HG03135 (cell line): ENCODE results near the gene LEF1.
"Not testable (repeated sequence)": the region's sequence is repeated elsewhere in the genome, so short reads cannot be mapped to it uniquely, and the experiment has no call there.

ENCODE experiments used
- ATAC-seq: cut with Tn5 transposase; IDR thresholded peaks from one replicate; pipeline ENCODE4 v1.9.1; 2021; ENCODE audit warnings: mild to moderate bottlenecking, moderate library complexity; ENCODE audit not compliant: unreplicated experiment

The LEF1 gene

GRCh38 chr4:108042927-108043326, 125.8 kb downstream of the LEF1 start:
- ATAC-seq: no peak

DNA sequence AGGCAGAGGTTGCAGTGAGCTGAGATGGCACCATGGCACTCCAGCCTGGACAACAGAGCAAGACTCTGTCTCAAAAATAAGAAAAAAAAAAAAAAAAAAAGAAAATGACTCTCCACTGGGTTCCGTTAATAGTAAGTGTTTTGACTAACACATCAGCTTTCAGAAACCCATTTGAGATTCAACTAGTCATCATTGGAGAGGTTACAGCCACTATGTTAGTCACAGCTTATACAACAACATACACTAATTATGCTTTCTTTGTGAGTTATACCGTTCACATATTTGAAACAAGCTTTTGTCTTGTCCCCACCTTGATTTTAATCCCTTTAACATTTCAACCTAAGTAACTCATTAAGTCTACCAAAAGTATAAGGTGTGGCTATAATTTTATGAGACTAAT, 130.8 kb downstream of the LEF1 start:
- no peak for ATAC-seq

GRCh38 chr4:108036213-108036612, 132.5 kb downstream of the LEF1 start:
- ATAC-seq: peak; percentile 94

- peak; percentile 34 for ATAC-seq
These were observed 133.0 kb downstream of the LEF1 start for GRCh38 chr4:108035691-108036090.

GRCh38 chr4:108034565-108034964, 134.2 kb downstream of the LEF1 start:
- no peak for ATAC-seq

GRCh38 chr4:108033348-108033747, 135.4 kb downstream of the LEF1 start:
- ATAC-seq: no peak

GRCh38 chr4:108031427-108032083, 137.2 kb downstream of the LEF1 start:
- no peak for ATAC-seq

- ATAC-seq: peak; percentile 96
These were observed 138.4 kb downstream of the LEF1 start for GRCh38 chr4:108030332-108030731.

- ATAC-seq: no peak
These were observed 139.0 kb downstream of the LEF1 start for GRCh38 chr4:108029731-108030130.

DNA sequence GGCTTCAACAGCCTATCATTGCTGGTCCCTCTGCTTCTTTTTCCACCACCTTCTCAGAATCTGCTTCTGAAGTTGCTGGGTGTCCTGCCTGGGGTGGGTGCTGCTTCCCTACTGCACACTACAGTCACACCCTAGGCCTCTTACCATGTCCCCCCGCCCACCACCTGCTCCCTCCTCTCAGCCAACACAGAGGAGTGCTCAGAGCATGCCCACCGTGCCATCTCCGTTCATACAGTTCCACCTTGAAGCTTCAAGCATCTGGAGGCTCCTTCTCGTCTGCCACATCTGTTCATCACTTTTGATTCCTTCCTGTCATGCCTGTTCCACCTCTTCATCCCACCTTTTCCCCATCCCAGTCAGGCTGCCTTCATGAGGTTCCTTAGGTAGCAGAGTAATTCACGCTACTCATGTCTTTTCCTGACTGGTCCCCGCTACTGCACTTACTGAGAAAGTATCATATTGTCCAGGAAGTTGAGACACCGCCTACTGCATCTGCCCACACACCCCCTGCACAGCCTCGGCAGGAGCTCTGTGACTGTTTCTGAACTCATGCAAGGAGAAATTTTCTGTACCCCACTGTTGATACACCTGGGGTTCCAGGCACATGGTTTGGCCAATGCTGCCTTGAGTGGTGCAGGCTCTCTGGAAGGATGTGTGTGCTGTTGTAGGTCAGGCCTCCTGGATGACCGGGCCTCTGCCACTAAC, 139.6 kb downstream of the LEF1 start:
- ATAC-seq: no peak

- no peak for ATAC-seq
These were observed 143.9 kb downstream of the LEF1 start for GRCh38 chr4:108024878-108025165.

DNA sequence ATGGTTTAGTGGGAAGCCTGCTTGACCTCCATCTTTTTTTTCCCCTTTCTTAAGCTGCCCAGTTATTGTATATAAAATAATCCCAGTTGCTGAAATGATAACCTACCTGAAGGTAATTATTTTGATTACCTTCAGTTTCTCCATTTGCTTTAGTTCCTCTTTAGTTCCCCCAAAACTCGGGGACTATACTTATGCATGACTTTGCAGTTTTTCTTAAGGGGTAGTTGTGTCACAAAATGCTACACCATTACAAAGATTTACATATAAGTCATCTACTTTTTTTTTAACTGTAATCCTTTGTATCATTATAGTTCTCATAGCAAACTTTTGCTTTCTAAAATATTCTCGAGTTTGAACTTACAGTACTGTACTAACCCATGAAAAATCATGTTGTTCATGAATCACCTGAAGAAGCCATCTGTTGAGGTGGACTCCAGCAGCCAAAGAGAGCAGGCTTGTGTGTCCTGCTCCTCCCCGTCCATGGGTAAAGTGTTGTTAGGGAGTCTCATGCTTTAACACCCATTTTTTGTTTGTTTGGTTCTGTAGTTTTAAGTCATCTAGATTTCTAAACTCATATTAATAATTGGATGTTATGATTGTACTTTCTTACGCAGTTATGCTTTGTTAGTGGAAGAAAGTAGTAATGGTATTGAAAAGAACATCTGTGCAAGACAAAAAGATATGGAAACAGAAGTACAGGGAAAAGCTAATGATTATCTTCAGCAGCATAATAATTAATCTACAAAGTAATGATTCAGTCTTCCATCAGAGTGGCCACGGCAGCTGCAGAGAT, 144.5 kb downstream of the LEF1 start:
- ATAC-seq: no peak

GRCh38 chr4:108018884-108019187, 149.9 kb downstream of the LEF1 start:
- no peak for ATAC-seq

GRCh38 chr4:108018040-108018883, 150.5 kb downstream of the LEF1 start:
- ATAC-seq: peak; percentile 70

- no peak for ATAC-seq
These were observed 154.8 kb downstream of the LEF1 start for GRCh38 chr4:108013955-108014354.

DNA sequence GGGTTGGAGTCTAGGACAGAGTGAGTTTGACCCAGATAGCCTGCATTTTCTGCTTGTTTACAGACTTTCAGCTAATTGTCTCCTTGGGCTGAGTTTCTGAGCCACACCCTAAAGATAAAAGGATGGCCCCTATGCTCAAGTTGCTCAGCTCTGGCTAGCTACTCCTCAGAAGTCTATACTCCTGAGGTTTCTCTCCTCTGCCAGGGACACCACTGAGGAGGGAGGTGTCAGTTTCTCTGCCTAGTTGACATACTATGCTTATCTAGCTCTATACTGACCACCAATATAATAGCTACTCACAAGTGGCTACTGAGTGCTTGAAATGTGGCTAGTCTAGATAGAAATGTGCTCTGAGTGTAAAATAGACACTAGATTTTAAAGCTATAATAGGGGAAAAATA, 155.4 kb downstream of the LEF1 start:
- ATAC-seq: no peak

- ATAC-seq: not testable (repeated sequence)
These were observed 156.3 kb downstream of the LEF1 start for GRCh38 chr4:108012382-108012781.

DNA sequence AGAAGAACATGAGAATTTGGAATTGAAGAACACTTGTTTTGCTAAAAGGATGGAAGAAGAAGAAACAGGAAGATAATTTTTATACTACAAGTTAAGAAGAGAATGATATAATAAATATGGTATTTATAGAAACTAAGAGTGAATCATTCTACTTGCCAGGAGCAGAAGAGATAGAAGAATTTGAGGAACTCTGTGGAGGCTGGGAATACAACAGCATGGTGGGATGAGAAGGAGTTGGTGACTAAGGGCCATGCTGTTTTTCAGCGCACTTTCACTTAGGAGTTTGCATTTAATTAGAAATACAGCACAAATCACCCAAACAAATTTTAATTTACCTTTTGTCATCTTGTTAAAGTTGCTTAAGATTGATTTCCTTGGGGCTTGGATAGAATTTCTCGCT, 158.6 kb downstream of the LEF1 start:
- ATAC-seq: no peak

GRCh38 chr4:108008721-108009120, 160.0 kb downstream of the LEF1 start:
- ATAC-seq: no peak

- no peak for ATAC-seq
These were observed 160.7 kb downstream of the LEF1 start for GRCh38 chr4:108007984-108008383.

GRCh38 chr4:108006361-108006760, 162.4 kb downstream of the LEF1 start:
- ATAC-seq: no peak
